Measurements from ENCODE around the gene EDEM3. TPM values are rescaled to one million over a fixed set of nuclear protein-coding genes. Genes with fewer than 3 reads are reported as not detected.

EDEM3 gene
- polyA plus RNA-seq, 1 experiment, result 10.4 TPM

- POLR2A ChIA-PET, result no interaction called here
- H3K27me3 ChIP-seq (ENCODE audit: control insufficient read depth, insufficient read depth, low read length), result no peaks in the 10 kb centered on the region
- no peak for DNase-seq (ENCODE audit: low read depth)
- H3K36me3 ChIP-seq (ENCODE audit: control insufficient read depth, insufficient read depth, low read length), result peaks cover 9% of the 10 kb centered on the region
- no peak for TF ChIP-seq CTCF (IDR thresholded peaks at IDR 0.05; ENCODE audit: insufficient read depth, low read depth, low read length)
- H3K4me3 ChIP-seq (ENCODE audit: low read depth, low read length), result no peak overlapping the region
- CTCF ChIA-PET, result no interaction called here
Observed at GRCh38 chr1:184705271-184705670, 49.4 kb downstream of the EDEM3 start.

- Histone ChIP-seq H3K36me3 (ENCODE audit: control insufficient read depth, insufficient read depth, low read length) (peaks cover 6% of the 10 kb centered on the region), H3K27me3 (ENCODE audit: control insufficient read depth, insufficient read depth, low read length) (no peaks in the 10 kb centered on the region), H3K4me3 (ENCODE audit: low read depth, low read length) (no peak overlapping the region)
- ChIA-PET CTCF (interaction anchor here (0.7 to 1.4 kb wide), 2 partner anchors 10 to 242 kb away, joined by 3 to 5 read pairs; no protein-coding TSS in a partner anchor), POLR2A (no interaction called here)
- DNase-seq (ENCODE audit: low read depth), result no peak
- TF ChIP-seq CTCF (IDR thresholded peaks at IDR 0.05; ENCODE audit: insufficient read depth, low read depth, low read length), result no peak
Observed at GRCh38 chr1:184701816-184702215, 52.8 kb downstream of the EDEM3 start.

- DNase-seq (ENCODE audit: low read depth), result no peak
- ChIA-PET POLR2A (no interaction called here), CTCF (no interaction called here)
- Histone ChIP-seq H3K36me3 (ENCODE audit: control insufficient read depth, insufficient read depth, low read length) (peaks cover 5% of the 10 kb centered on the region), H3K4me3 (ENCODE audit: low read depth, low read length) (no peak overlapping the region), H3K27me3 (ENCODE audit: control insufficient read depth, insufficient read depth, low read length) (no peaks in the 10 kb centered on the region)
- TF ChIP-seq CTCF (IDR thresholded peaks at IDR 0.05; ENCODE audit: insufficient read depth, low read depth, low read length), result no peak
Observed at GRCh38 chr1:184698969-184699368, 55.7 kb downstream of the EDEM3 start.

- Histone ChIP-seq H3K4me3 (ENCODE audit: low read depth, low read length) (no peak overlapping the region), H3K27me3 (ENCODE audit: control insufficient read depth, insufficient read depth, low read length) (no peaks in the 10 kb centered on the region), H3K36me3 (ENCODE audit: control insufficient read depth, insufficient read depth, low read length) (0 out of 2 replicates have a peak, but pooled peaks cover 1% of the 10 kb centered on the region)
- ChIA-PET POLR2A (no interaction called here), CTCF (no interaction called here)
- DNase-seq (ENCODE audit: low read depth), result no peak
- TF ChIP-seq CTCF (IDR thresholded peaks at IDR 0.05; ENCODE audit: insufficient read depth, low read depth, low read length), result no peak
Observed at GRCh38 chr1:184698016-184698415, 56.6 kb downstream of the EDEM3 start.

- ChIA-PET CTCF (interaction anchor here (0.9 to 1.0 kb wide), 2 partner anchors 9 to 33 kb away, joined by 3 read pairs; no protein-coding TSS in a partner anchor), POLR2A (no interaction called here)
- Histone ChIP-seq H3K36me3 (ENCODE audit: control insufficient read depth, insufficient read depth, low read length) (0 out of 2 replicates have a peak, but pooled peaks cover 1% of the 10 kb centered on the region), H3K27me3 (ENCODE audit: control insufficient read depth, insufficient read depth, low read length) (no peaks in the 10 kb centered on the region), H3K4me3 (ENCODE audit: low read depth, low read length) (no peak overlapping the region)
- TF ChIP-seq CTCF (IDR thresholded peaks at IDR 0.05; ENCODE audit: insufficient read depth, low read depth, low read length), result no peak
- DNase-seq (ENCODE audit: low read depth), result no peak
Observed at GRCh38 chr1:184696403-184696802, 58.3 kb downstream of the EDEM3 start.

Measured in BJ (cell line).